Measurements from ENCODE around the gene SLC9A5.

SLC9A5 gene

DNA sequence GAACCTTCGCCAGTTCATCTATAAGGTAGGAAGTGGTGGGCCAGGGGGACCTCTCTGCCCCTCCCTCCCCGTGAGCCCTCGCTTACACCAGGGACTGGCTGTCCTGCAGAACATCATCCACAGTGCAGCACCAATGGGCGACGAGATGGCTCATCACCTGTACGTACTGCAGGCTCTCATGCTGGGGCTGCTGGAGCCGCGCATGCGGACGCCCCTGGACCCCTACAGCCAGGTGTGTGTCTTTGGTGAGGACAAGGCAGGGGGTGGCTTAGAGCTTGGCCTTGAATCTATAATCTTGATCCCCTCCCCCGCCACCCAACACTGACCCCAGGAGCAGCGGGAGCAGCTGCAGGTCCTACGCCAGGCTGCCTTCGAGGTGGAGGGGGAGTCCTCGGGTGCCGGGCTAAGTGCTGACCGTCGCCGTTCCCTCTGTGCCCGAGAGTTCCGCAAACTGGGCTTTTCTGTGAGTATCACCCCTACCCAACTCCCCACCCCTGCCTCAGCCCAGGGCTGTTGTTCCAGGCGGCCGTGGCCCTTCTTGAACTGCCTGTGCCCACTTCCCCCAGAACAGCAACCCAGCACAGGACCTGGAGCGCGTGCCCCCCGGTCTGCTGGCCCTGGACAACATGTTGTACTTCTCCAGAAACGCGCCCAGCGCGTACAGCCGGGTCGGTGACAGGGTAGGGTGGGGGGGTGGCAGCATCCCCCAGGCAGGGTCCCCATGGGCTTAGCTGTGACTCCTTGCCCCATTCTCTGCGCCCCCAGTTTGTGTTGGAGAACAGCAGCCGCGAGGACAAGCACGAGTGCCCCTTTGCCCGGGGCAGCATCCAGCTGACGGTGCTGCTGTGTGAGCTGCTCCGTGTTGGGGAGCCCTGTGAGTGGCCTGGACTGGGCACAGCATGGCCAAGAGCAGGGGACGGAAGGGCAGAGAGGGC, 47.1 kb upstream of the SLC9A5 start:
- H3K4me3 ChIP-seq (ENCODE audit: low read depth, low read length), result no peak overlapping the region
- H2AK5ac ChIP-seq (ENCODE audit: low read length), result no peak overlapping the region
- H3K27ac ChIP-seq (ENCODE audit: low read depth, low read length), result no peak overlapping the region
- no peak overlapping the region for H3K4me2 ChIP-seq (ENCODE audit: low read length)
- H3K4me1 ChIP-seq (ENCODE audit: control insufficient read depth in 1 of 2, insufficient read depth in 2 of 2, low read length in 2 of 2), result peaks cover 14 to 26% of the 10 kb centered on the region in 2 experiments
- no peak overlapping the region for H2BK5ac ChIP-seq (ENCODE audit: low read depth, low read length, poor library complexity)
- H4K12ac ChIP-seq (ENCODE audit: low read depth, low read length), result no peak overlapping the region
- no peak overlapping the region for H3K23ac ChIP-seq (ENCODE audit: low read length)
- H2BK12ac ChIP-seq (ENCODE audit: low read length), result no peak overlapping the region
- no peak overlapping the region for H3K14ac ChIP-seq (ENCODE audit: low read length)
- no peak for DNase-seq
- no peak overlapping the region for H4K91ac ChIP-seq (ENCODE audit: low read depth, low read length)
- H3K18ac ChIP-seq (ENCODE audit: low read length), result no peak overlapping the region
- H3K9me3 ChIP-seq (ENCODE audit: insufficient read depth, low read depth, low read length), result peaks cover 4% of the 10 kb centered on the region
- no peak overlapping the region for H3K4ac ChIP-seq (ENCODE audit: low read depth, low read length)
- H2AFZ ChIP-seq (ENCODE audit: insufficient read depth, low read length, poor library complexity), result no peak overlapping the region
- no peak overlapping the region for H3K9ac ChIP-seq (ENCODE audit: low read length)
- H3K27me3 ChIP-seq (ENCODE audit: insufficient read depth, low read length), result no peaks in the 10 kb centered on the region
- H3K79me1 ChIP-seq (ENCODE audit: low read length), result peaks cover 11% of the 10 kb centered on the region
- no peak overlapping the region for H4K8ac ChIP-seq (ENCODE audit: low read depth, low read length)
- H3K79me2 ChIP-seq (ENCODE audit: control insufficient read depth, insufficient read depth, low read length, poor library complexity), result no peaks in the 10 kb centered on the region
- no peak overlapping the region for H2BK120ac ChIP-seq (ENCODE audit: insufficient read depth, low read length, poor library complexity)
- peaks cover 49 to 55% of the 10 kb centered on the region in 2 experiments for H3K36me3 ChIP-seq (ENCODE audit: control insufficient read depth in 1 of 2, insufficient read depth in 2 of 2, low read length in 2 of 2)
- no CpG with 5 or more reads among the region's 40 CpGs for WGBS (ENCODE audit: extremely low coverage, insufficient coverage, insufficient read length)

DNA sequence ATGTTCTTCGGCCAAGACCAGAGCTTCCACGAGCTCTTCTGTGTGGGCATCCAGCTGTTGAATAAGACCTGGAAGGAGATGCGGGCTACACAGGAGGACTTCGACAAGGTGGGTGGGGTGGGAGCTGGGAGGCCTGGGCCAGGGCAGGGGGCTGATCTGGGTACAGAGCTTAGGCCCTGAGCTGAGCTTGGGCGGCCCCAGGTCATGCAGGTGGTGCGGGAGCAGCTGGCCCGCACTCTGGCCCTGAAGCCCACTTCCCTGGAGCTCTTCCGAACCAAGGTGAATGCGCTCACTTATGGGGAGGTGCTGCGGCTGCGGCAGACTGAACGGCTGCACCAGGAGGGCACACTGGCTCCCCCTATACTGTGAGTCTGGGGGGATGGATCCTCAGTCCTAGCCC, 46.4 kb upstream of the SLC9A5 start:
- Histone ChIP-seq H3K9me3 (ENCODE audit: insufficient read depth, low read depth, low read length) (peaks cover 4% of the 10 kb centered on the region), H3K18ac (ENCODE audit: low read length) (no peak overlapping the region), H3K27me3 (ENCODE audit: insufficient read depth, low read length) (no peaks in the 10 kb centered on the region), H2BK120ac (ENCODE audit: insufficient read depth, low read length, poor library complexity) (no peak overlapping the region), H3K4me2 (ENCODE audit: low read length) (no peak overlapping the region), H3K79me2 (ENCODE audit: control insufficient read depth, insufficient read depth, low read length, poor library complexity) (no peaks in the 10 kb centered on the region), H3K4me3 (ENCODE audit: low read depth, low read length) (no peak overlapping the region), H3K14ac (ENCODE audit: low read length) (no peak overlapping the region), H3K79me1 (ENCODE audit: low read length) (peaks cover 13% of the 10 kb centered on the region), H2BK12ac (ENCODE audit: low read length) (no peak overlapping the region), H3K4me1 (ENCODE audit: control insufficient read depth in 1 of 2, insufficient read depth in 2 of 2, low read length in 2 of 2) (peaks cover 21 to 29% of the 10 kb centered on the region in 2 experiments), H3K9ac (ENCODE audit: low read length) (no peak overlapping the region), H2AFZ (ENCODE audit: insufficient read depth, low read length, poor library complexity) (no peak overlapping the region), H4K91ac (ENCODE audit: low read depth, low read length) (no peak overlapping the region), H3K4ac (ENCODE audit: low read depth, low read length) (no peak overlapping the region), H4K12ac (ENCODE audit: low read depth, low read length) (no peak overlapping the region), H2BK5ac (ENCODE audit: low read depth, low read length, poor library complexity) (no peak overlapping the region), H2AK5ac (ENCODE audit: low read length) (no peak overlapping the region), H4K8ac (ENCODE audit: low read depth, low read length) (no peak overlapping the region), H3K23ac (ENCODE audit: low read length) (no peak overlapping the region), H3K27ac (ENCODE audit: low read depth, low read length) (no peak overlapping the region), H3K36me3 (ENCODE audit: control insufficient read depth in 1 of 2, insufficient read depth in 2 of 2, low read length in 2 of 2) (peaks cover 42 to 48% of the 10 kb centered on the region in 2 experiments)
- DNase-seq, result no peak
- WGBS (ENCODE audit: extremely low coverage, insufficient coverage, insufficient read length), result no CpG with 5 or more reads among the region's 12 CpGs

DNA sequence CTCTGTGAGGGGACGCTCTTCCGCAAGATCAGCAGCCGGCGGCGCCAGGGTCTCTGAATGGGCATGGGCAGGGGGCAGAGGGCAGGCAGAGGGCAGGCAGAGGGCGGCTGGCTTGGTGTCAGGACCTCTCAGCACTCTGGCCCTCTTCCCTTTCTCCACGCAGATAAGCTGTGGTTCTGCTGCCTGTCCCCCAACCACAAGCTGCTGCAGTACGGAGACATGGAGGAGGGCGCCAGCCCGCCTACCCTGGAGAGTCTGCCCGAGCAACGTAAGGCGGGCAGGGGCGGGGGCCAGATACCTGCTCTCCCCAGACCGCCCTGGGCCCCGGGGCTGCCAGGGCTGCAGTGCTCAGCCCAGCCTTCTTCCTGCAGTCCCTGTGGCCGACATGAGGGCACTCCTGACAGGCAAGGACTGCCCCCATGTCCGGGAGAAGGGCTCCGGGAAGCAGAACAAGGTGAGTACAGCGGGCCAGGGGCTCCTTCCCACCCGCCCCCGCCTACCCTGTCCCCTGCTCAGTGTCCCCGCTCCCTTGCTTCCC, 45.8 kb upstream of the SLC9A5 start:
- Histone ChIP-seq H3K9ac (ENCODE audit: low read length) (no peak overlapping the region), H4K8ac (ENCODE audit: low read depth, low read length) (no peak overlapping the region), H3K23ac (ENCODE audit: low read length) (no peak overlapping the region), H2AK5ac (ENCODE audit: low read length) (no peak overlapping the region), H3K14ac (ENCODE audit: low read length) (no peak overlapping the region), H3K36me3 (ENCODE audit: control insufficient read depth in 1 of 2, insufficient read depth in 2 of 2, low read length in 2 of 2) (peaks cover 36 to 42% of the 10 kb centered on the region in 2 experiments), H3K9me3 (ENCODE audit: insufficient read depth, low read depth, low read length) (peaks cover 4% of the 10 kb centered on the region), H3K4ac (ENCODE audit: low read depth, low read length) (no peak overlapping the region), H3K27me3 (ENCODE audit: insufficient read depth, low read length) (no peaks in the 10 kb centered on the region), H2AFZ (ENCODE audit: insufficient read depth, low read length, poor library complexity) (no peak overlapping the region), H2BK120ac (ENCODE audit: insufficient read depth, low read length, poor library complexity) (no peak overlapping the region), H2BK5ac (ENCODE audit: low read depth, low read length, poor library complexity) (no peak overlapping the region), H3K79me1 (ENCODE audit: low read length) (peaks cover 15% of the 10 kb centered on the region), H3K27ac (ENCODE audit: low read depth, low read length) (no peak overlapping the region), H3K4me2 (ENCODE audit: low read length) (no peak overlapping the region), H3K4me1 (ENCODE audit: control insufficient read depth in 1 of 2, insufficient read depth in 2 of 2, low read length in 2 of 2) (peaks cover 26 to 33% of the 10 kb centered on the region in 2 experiments), H3K18ac (ENCODE audit: low read length) (no peak overlapping the region), H3K4me3 (ENCODE audit: low read depth, low read length) (no peak overlapping the region), H2BK12ac (ENCODE audit: low read length) (no peak overlapping the region), H4K12ac (ENCODE audit: low read depth, low read length) (no peak overlapping the region), H3K79me2 (ENCODE audit: control insufficient read depth, insufficient read depth, low read length, poor library complexity) (no peaks in the 10 kb centered on the region), H4K91ac (ENCODE audit: low read depth, low read length) (no peak overlapping the region)
- no CpG with 5 or more reads among the region's 23 CpGs for WGBS (ENCODE audit: extremely low coverage, insufficient coverage, insufficient read length)
- no peak for DNase-seq

DNA sequence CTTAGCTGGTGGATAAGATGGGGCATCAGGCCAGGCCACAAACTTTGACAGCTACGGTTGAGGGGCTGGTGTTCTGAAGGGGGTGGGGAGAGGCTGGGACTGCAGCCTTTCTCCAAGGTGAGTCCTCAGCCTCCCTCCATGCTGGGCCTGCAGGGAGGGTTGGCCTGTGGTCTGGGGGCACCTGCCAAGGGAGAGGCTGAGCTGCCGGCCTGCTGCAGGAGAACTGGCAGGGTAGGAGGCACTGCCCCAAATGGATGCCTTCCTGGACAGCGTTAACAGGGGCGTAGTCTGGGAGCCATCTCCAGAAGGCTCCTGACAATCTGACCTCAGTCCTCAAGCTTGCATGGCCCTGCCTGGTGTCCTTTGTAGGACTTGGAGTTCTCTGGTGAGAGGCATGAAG, 44.7 kb upstream of the SLC9A5 start:
- H2AK5ac ChIP-seq (ENCODE audit: low read length), result no peak overlapping the region
- H3K23ac ChIP-seq (ENCODE audit: low read length), result no peak overlapping the region
- no peak overlapping the region for H2BK120ac ChIP-seq (ENCODE audit: insufficient read depth, low read length, poor library complexity)
- no peak overlapping the region for H3K4me2 ChIP-seq (ENCODE audit: low read length)
- no peak for DNase-seq
- no peak overlapping the region for H2BK5ac ChIP-seq (ENCODE audit: low read depth, low read length, poor library complexity)
- no peak overlapping the region for H4K12ac ChIP-seq (ENCODE audit: low read depth, low read length)
- no peak overlapping the region for H3K14ac ChIP-seq (ENCODE audit: low read length)
- no CpG with 5 or more reads among the region's 4 CpGs for WGBS (ENCODE audit: extremely low coverage, insufficient coverage, insufficient read length)
- no peak overlapping the region for H2BK12ac ChIP-seq (ENCODE audit: low read length)
- H3K9me3 ChIP-seq (ENCODE audit: insufficient read depth, low read depth, low read length), result peaks cover 4% of the 10 kb centered on the region
- H3K36me3 ChIP-seq (ENCODE audit: control insufficient read depth in 1 of 2, insufficient read depth in 2 of 2, low read length in 2 of 2), result peaks cover 31 to 36% of the 10 kb centered on the region in 2 experiments
- H3K4me3 ChIP-seq (ENCODE audit: low read depth, low read length), result no peak overlapping the region
- no peaks in the 10 kb centered on the region for H3K79me2 ChIP-seq (ENCODE audit: control insufficient read depth, insufficient read depth, low read length, poor library complexity)
- H3K4me1 ChIP-seq (ENCODE audit: control insufficient read depth in 1 of 2, insufficient read depth in 2 of 2, low read length in 2 of 2), result peaks cover 29 to 31% of the 10 kb centered on the region in 2 experiments
- H3K27me3 ChIP-seq (ENCODE audit: insufficient read depth, low read length), result no peaks in the 10 kb centered on the region
- H3K27ac ChIP-seq (ENCODE audit: low read depth, low read length), result no peak overlapping the region
- no peak overlapping the region for H4K91ac ChIP-seq (ENCODE audit: low read depth, low read length)
- H3K4ac ChIP-seq (ENCODE audit: low read depth, low read length), result no peak overlapping the region
- peaks cover 11% of the 10 kb centered on the region for H3K79me1 ChIP-seq (ENCODE audit: low read length)
- no peak overlapping the region for H2AFZ ChIP-seq (ENCODE audit: insufficient read depth, low read length, poor library complexity)
- no peak overlapping the region for H4K8ac ChIP-seq (ENCODE audit: low read depth, low read length)
- H3K18ac ChIP-seq (ENCODE audit: low read length), result no peak overlapping the region
- no peak overlapping the region for H3K9ac ChIP-seq (ENCODE audit: low read length)
